HG02840 (cell line): ENCODE measurements around the gene HNRNPLL.
"Not testable (repeated sequence)": the region's sequence is repeated elsewhere in the genome, so short reads cannot be mapped to it uniquely, and the experiment has no call there.

Experiments
- ATAC-seq: cut with Tn5 transposase; IDR thresholded peaks from one replicate; pipeline ENCODE4 v1.9.1; 2021; ENCODE audit warnings: mild to moderate bottlenecking, moderate library complexity, moderate number of reproducible peaks; ENCODE audit not compliant: unreplicated experiment, low FRiP score

HNRNPLL gene

DNA sequence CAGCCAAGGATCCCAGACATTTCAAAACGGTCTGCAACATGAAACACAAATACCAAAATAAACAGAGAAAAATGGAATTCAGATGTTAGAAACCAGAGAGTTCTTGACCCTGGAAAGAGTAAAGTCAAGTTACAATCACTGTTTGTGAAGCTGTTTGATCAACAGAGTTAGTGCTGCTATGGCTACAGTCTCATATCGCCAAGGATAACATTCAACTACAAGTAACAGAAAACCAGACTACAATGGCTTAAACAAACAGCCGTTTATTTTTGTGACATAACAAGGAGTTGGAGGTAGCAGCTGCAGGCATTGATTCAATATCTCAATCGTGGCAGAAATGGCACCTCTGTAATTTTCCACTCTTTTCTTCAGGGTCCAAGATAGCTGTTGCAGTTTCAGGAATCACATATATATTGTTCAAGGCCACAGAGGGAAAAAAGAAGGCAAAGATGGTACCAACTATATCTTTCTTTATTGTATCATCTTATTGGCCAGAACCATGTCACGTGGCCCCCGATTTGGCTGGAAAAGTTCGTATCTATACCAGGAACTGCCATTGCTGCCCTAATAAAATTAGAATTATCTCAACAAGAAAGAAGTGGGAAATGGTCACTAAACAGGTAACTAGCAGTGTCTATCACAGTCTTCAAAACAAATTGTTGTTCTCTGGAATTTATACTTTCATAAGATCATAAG, 17.7 kb upstream of the HNRNPLL start:
- ATAC-seq = no peak

DNA sequence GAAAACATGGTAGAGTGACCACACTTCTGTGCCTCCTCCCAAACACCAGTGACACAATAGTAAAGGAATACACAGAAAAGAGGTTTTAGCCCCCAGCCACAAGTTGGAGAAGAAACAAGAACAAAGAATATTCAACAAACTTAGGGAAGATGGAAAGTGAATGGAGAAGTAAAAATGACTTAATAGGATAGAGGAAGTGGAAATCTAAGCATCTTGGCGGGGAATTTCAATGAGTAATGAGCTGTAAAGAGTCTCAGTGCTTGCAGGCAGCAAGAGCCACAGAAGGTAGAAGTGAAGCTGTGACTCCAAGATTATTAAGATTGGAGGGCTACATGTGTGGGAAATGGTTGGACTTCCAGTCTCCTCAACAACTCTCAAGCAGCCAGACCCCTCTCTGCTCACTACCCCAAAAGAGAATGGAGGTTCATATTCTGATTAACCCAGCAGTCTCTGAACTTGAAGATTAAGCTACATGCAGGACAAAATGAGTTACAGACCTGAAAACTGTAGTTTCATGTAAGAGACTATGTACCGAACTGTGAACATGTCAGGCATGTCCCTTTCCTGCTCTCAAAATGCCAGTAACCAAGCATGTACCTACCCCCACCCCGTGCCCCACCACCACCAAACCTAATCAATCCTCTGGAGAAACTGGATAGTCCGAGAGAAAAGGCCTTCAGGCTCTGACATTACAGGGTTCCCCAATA, 16.9 kb upstream of the HNRNPLL start:
- ATAC-seq = no peak

DNA sequence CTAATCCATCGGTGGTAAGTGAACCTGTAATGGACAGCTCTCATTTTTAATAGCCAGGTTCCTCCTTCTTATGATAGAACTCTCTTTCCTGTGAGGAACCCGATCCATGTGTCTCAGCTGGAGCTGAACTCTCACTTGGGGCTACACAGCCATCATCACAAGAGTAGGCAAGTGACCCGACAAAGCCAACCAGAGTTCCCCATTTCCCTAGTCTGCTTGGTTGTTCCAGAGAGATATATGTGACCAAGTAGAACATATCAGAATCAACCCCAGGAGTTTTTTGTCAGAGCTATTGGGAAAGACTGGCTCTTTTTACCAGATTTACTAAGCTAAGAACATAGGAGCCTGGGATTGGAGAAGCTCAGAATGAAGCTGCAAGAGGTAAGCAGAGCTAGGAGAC, 14.6 kb upstream of the HNRNPLL start:
- ATAC-seq = no peak

DNA sequence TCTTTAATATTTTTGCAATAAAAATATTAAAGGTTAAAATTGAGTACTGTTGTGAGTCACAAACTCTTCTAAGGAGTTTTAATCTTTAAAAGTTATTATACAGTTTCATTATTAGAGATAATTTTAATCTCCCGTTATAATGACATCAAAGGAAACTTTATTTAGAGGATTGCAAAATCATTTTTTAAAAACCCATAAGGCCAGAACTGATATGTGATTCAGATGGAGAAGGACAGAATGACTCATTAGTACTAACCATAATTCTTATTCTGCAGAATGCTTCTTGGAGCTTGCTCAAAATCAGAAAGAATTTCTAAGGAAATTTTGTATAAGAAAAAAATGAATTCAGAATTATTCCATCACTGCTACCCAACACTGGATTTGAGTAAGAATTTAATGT, 12.5 kb upstream of the HNRNPLL start:
- no peak for ATAC-seq

DNA sequence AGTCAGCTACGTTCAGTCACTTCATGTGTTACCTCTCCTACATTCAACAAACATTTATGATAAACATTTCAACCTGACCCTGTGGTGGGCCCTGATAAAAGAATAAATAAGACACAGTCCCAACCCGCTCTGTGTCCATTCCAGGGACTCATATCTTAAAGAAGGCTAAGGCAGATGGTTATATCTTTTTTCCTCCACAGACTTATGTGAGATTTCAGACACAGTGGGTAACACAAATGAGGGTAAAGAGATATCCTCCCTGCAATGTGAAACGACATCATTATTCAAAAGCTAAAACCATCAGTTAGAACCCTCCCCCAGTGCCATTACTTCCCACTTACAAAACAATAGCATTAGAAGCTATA, 11.1 kb upstream of the HNRNPLL start:
- no peak for ATAC-seq

DNA sequence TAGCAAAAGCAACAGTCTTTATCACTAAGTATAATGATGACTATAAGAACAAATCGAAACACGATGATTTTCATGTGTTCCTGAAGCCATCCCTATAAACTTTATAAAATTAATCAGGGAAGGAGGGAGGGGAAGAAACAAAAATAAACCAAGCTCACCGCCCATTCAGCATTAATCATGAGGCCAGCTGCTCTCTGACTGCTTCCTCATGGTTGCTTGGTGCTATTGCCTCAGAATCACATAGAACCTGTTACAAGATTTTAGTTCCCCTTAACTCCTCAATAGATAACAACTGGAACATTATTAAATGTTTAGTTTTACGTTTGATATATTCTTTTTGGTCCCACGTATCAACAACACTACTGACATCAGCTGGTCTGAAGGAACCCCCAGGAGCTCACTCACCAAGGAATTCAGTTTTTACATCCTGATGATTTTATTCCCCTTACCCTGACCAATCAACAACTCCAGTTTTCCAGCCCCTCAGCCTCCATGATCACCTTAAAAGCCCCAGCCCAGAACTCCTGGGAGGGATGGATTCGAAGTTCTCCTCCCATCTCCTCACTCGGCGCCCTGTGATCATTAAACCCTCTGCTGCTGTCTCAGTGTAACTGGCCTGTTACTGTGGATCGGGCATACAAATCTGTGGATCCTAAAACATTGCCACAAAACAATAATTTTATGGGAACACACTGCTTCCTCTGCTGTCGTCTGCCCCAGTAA, 10.6 kb upstream of the HNRNPLL start:
- no peak for ATAC-seq

DNA sequence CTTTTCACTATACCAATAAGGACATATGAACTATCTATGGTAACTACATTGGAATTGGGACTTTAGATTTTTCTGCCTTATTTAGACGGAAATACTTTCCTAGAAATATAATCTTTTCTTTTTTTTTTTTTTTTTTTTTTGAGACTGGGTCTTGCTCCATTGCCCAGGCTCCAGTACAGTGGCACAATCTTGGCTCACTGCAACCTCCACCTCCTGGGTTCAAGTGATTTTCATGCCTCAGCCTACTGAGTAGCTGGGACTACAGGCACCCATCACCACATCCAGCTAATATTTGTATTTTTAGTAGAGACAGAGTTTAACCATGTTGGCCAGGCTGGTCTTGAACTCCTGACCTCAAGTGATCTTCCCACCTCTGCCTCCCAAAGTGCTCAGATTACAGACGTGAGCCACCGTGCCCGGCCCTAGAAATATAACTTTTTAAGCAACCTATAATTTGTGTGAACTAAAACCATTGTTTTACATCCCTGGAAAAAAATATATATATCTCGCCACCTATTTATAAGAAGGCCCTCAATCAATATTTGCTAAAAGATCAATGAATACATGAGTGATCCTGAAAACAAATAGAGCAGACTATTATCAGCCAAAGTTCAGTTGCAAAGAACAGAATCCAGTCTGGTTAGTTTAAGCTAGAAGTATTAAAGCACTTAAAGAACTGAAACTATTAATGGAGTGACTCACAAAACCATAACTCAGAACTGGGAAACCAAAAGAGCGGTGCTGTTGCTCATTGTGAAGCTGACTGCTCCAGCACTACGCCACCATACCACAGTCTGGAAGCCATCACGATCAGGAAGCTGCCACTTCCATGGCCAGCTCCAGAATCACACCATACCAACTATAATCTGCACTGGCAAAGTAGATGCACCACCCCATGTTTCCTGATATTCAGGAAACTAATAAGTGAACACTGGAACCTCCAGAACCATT, 8.4 kb upstream of the HNRNPLL start:
- ATAC-seq = no peak

DNA sequence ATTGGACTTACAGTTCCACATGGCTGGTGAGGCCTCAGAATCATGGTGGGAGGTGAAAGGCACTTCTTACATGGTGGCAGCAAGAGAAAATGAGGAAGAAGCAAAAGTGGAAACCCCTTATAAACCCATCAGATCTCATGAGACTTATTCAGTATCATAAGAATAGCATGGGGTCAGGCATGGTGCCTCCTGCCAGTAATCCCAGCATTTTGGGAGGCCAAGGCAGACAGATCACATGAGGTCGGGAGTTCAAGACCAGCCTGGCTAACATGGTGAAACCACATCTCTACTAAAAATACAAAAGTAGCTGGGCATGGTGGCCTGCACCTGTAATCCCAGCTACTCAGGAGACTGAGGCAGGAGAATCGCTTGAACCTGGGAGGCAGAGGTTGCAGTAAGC, 6.5 kb upstream of the HNRNPLL start:
- ATAC-seq = not testable (repeated sequence)

DNA sequence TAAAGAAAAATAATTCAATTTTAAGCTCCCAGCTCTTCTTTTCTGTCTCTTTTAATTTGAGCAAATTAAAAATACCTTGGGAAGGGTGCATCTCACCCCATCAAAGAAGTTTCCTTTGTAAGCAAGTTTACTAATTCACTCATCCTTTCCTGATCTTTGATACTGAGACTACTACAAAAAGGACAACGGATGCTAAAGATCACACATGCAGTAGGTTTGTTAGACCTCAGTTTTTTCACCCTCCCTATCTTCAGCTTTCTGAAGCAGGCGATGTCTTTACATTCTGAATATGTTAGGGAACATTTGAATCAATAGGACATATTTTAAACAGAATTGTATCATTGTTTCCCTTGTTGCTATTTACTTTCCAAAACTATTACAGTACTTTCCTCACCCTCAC, 6.0 kb upstream of the HNRNPLL start:
- ATAC-seq = no peak

DNA sequence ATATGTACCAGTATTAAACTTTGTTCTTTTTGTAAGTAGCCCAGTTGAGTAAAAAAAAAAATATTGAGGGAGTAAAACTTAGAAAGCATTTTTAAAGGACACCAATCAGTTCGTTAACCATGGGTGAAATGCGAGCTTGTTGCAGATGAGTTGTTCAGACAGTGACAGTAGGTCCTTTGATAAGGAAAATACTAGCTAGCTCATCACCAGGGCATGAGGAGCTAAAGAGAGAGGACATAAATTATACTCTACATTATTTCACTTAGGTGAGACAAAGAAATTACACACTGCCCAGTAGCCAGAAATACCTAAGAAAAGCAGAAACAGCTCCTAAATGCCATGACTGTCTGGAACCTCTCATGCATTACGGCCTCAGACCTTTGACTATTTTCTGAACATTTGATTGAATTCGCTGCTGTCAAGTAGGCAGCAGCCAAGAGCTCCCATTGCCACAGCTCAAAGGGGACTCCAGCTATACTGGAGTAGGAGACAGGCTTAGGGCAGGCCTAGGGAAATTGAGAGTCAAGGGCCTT, 2.6 kb upstream of the HNRNPLL start:
- no peak for ATAC-seq

DNA sequence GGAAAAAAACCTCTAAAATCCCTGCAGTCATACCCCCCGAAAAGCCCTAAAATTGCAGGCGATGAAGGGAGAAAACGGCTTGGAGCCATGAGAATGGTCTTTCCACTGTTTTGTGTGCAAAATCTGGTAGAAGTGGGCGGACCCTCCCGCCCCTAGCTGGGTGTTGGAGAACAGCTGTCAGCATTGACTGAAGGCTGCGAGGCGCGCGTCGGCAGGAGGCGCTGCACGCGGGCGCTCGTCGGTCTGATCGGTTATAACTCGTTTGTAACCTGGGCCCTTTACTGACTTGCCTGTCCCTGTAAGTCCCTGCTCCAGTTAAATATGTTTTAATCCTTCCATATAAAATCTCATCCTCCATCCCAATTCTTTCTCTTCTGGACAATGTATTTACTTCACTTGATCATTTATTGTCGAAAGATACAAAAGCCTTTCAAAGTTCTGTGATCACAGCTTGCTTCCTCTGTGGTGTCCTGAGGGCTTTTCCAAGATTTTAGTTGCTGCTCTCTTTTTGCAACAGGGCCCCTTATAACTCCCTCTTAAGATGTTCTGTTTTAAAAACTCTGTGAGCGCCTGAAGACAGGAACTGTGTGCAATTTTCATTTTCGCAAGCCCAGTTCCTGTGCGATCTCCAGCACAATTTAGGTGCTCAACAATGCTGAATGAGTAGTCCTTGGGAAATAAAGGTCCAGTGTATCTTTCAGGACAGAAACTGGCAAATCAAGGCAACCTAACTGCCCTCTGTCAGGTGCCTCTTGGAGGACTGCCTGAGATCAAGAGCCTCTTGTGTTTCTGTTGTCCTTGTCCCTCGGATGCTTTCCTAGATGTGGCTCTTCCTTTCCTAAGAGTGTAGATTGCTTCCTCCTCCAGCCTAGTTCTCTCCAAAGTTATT, 918 bp upstream of the HNRNPLL start:
- peak; percentile 30 for ATAC-seq

DNA sequence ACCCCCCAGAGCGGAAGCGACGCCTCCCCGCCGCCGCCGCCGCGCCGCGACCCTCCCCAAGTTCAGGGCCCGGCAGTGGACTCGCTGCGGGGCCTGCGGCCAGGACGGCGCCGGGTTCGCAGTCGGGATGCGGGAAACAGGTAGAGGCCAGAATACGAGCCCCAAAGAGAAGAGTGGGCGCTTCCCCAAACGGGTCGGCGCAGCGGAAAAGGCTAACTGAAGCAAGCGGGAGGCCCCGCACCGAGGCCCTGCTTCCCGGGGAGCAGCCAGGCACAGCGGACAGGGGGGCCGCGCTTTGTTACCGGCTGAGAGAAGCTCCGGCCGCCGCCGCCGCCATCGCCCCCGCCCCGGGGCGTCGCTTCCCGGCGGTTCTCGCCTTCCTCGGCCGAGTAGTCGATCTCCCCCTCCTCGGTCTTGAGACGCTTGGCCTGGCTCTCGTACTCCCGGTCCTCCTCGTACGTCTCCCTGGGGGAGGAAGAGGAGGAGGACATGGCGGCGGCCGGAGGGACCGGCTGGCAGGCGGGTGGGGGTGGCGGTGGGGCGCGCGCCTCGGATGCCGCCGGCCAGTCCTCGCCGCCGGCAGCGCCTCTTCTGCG, 494 bp downstream of the HNRNPLL start:
- ATAC-seq = peak; percentile 19

DNA sequence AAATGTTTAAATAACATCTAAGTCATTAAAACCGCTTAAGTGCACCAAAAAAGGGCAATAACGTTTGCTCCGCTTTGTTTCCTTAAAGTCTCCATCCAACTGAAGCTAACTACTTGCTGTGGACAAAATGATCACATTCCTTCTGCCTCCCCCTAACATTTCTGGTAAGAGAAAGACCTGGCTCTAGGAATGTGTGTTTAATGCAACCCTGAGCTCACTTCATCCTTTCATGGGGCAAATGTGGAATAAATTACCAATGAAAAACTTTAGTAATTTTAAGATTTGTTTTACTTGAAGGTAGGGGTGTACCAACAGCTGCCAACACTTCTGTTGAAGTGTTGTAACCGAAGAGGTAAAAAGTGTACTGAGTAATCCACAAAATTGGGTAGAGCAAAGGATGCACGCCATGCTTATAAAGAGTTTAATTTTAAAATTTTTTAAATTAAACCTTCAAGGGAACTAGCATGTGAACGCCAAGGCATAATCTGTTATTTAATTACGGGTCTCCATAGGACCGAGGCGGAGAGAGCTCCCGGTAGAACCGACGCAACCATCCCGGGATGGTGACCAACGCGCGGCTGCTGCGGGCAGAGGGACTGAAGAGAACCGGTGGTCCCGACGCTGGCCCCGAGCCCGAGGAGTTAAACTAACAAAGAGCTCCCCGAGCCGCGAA, 1.1 kb downstream of the HNRNPLL start:
- ATAC-seq = no peak

DNA sequence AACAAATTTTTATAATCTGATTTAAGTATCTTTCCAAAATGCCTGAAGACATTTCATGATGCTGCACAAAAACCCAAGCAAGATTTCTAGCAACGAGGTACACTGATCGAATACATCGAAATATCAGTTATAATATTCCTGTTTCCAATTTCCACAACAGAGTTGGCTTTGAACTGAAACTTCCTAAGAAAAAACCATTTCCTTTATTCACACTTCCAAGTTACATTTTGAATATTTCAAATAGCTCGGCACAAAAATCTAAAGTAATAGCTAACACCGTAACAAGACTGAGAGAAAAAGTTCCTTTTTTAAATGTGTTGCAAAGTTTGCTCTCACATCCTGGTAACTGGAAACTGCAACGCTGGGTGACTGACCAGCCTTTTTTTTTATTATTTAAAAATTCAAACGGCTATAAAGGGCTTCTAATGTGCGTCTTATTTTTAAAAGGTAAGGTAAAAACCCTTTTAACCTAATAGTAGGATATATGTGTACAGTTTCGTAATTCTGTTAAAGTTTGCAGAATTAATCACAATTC, 1.7 kb downstream of the HNRNPLL start:
- no peak for ATAC-seq

DNA sequence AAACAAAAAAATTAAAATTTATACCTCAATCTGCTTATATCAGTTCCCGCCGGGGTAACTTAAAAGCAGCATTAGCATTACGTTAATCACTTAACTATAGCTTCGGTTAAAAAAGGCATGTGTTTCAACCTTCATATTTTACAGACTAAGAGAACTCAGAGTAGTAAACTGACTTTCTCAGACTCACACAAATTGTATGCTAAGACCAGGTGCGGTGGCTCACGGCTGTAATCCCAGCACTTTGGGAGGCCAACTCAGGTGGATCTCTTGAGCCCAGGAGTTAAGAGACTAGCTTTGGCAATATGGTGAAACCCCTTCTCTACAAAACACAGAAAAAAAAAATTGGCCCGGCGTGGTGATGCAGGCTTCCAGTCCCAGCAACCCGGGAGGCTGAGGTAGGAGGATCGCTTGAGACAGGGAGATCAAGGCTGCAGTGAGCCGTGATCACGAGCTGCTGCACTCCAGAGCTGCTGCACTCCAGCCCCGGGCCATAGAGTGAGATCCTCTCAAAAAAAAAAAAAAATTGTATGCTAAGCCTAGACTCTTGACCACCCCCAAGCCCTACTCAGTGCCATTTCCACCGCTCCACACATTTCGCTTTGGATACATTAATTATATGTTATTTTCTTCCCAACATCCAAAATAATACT, 2.4 kb downstream of the HNRNPLL start:
- ATAC-seq = no peak

DNA sequence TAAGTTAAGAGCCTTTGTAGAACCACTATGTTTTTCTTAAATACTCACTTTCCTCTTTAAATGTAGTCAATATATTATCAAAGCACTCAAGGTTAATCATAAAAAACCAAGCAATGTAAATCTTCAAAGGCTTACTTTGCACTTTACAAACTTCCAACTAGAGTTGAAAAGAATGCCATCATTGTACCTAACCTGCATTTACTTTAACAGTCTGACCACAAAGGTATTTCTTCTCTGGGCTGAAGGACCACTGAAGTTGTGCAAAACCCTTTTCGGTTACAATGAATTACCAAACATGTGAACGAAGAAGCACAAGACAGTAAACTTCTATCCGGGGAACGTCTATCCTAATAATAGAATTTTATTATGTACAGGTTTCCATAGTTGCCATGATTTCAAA, 3.0 kb downstream of the HNRNPLL start:
- no peak for ATAC-seq

DNA sequence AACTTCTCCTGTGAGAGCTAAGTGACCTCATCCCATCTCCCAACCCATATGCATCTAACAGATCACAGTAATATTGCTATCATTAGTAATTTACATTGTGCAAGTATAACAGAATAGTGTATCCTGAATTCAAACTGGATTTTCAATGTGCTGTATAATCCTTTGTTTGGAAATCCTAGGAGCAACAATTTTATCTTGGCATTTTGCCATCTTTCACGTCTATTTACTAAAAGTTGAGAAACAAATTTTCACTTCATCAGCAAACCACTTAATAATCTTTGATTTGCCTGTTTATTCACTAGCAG, 3.8 kb downstream of the HNRNPLL start:
- no peak for ATAC-seq
